K562 treated with DMSO at 1 percent for 12 hours (cell line): Measurements from ENCODE around the gene ASH1L. TPM values are rescaled to one million over a fixed set of nuclear protein-coding genes. Genes with fewer than 3 reads are reported as not detected.

Source experiments
- total RNA-seq: library from RNA; unstranded; fragments of 300-600 nt; gene quantifications from 2 replicates; pipeline ENCODE4 v1.2.3, GENCODE V29; 2022; ENCODE audit not compliant: insufficient read depth

The ASH1L gene
- 2.9 and 13.2 TPM in 2 replicates for total RNA-seq

DNA sequence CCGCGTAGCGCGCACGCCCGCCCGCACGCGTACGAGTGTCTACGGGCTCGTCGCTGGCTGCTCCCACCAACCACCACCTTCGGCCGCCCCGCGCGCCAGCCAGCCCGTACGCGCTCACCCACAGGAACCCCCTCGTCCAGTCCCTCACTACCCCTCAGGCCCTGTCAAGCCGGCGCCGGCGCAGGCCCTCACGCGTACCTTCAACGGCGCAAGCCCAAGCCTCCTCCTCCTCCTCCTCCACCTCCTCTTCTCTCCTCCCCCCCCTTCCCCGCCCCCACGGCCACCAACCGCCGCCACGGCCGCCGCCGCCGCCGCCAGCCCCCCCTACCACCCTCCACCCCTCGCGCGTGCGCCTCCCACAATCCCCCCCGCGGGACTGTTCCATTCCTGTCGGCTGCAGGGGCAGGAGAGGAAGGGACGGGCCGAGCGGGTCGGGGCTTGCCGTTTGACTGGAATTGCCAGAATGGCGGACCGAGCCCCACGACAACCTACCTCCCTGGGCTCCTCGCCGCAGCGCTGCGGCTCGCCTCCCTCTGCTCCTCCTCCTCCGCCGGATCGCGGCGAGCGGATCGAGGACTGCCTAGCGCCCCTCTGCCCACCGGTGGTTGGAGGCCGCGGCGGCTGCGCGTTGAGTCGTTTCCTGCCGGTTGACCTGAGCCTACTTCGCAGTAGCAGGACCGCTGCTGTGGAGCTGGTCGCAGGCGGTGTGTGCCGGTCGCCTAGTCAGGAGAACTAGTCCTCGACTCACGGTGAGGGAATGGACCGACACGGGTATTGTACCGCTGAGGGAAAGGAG is at the start of gene ASH1L:
Gene ASH1L, minus strand, starts transcription at position 223 of the 796 bp plus-strand sequence. CDS start 41,284 bp downstream, outside the sequence.

DNA sequence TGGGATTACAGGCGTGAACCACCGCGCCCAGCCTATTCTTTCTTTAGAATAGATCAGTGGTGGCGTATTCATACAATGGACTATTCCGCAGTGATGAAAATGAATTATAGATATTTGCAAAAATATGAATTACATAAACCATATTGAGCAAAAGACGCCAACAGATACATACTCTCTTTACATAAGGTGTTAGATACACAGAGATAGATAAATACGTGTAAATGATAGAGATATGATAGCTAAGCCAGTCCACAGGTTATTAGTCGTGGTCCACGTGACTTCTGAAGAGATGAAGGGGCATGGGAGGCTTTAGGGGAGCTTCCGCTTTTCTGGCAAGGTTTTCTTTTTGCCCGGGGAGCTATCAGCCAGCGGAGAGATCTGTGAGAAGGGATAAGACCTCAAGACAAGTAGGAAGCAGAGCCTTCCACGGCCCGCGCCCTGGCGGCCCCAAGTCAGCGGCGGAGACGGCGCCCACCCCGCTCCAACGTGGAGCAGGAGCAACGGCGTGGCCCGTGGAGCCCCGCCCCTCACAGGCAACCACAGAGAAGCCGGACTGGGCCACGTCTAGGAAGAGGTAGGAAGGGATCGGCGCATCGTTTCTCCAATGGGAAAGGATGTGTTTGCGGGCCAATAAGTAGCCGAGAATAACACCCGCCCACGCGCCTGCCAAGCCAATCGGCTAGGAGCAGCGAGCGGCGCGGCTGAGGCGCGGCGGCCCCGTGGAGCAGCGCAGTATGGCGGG is 47.1 kb upstream of the ASH1L start, which contains the start of gene MSTO1:
Gene MSTO1, plus strand, starts transcription at position 704 of the 742 bp plus-strand sequence. Its CDS starts 31 bp downstream, at position 735.

GRCh38 chr1:155320661-155321617 is 241.7 kb downstream of the ASH1L start, which contains the start of gene RUSC1:
Gene RUSC1, plus strand, starts transcription at chr1:155320894. Its CDS starts 880 bp downstream, at chr1:155321774.

GRCh38 chr1:155308493-155309422 is 253.8 kb downstream of the ASH1L start, which contains the start of gene FDPS:
Gene FDPS, plus strand, starts transcription at chr1:155308866. Its CDS starts 924 bp downstream, at chr1:155309790.

DNA sequence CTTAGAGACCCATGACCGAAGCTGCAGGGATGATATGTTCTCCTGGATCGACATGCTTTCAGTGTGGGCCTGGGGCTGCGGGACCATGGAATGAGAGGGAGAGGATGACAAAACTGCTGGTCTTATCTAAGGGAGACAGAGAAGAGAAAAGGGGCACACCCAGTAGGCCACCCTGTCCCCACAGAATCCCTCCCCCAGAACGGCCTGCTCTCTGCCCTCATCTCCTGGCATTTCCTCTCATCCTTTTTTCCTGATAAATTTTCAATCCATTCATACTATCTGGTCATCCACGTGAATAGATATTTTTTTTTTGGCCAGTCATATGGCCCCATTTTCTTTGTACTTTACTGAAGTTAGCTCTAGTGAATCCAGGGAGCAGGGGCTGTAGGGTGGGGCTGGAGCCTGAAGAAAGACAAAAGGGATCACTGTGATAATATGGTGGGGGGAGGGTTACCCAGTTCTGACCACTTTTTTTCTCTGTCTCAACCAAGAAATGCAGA is 261.2 kb downstream of the ASH1L start, which contains the start of gene PKLR:
Gene PKLR, minus strand, starts transcription at position 97 of the 500 bp plus-strand sequence. Its CDS starts 43 bp downstream, at position 54.

Other genes with a start within 250 kb of the ASH1L start
- gene RUSC1, start 241.9 kb downstream of the ASH1L start, total RNA-seq: 46.8 and 76.3 TPM in 2 replicates
- 16.3 and 34.4 TPM in 2 replicates for gene MSTO1, start 47.4 kb upstream of the ASH1L start, total RNA-seq
- 31.7 and 65.6 TPM in 2 replicates for gene YY1AP1, start 126.0 kb upstream of the ASH1L start, total RNA-seq
- gene DAP3, start 126.3 kb upstream of the ASH1L start, total RNA-seq: 94.6 and 150 TPM in 2 replicates